Lung microvascular endothelial cell (primary cell): ENCODE results near the gene IL17RA. TPM values are rescaled to one million over a fixed set of nuclear protein-coding genes. Genes with fewer than 3 reads are reported as not detected.

Experiments
- DNase-seq, 2 donors: peaks; one replicate each; pipeline versions ENCODE4 v3.0.0 to v3.0.0-alpha.2; 2010; ENCODE audit warnings: low read depth in 2 of 2
- total RNA-seq: library from RNA; depleted of rRNA; stranded (reverse); fragments of >200 nt; gene quantifications from 2 replicates; pipeline ENCODE4 v1.2.1, GENCODE V29; 2014

The IL17RA gene
- total RNA-seq, 1 donor from 2014 or later: 1.8 TPM

GRCh38 chr22:17105143-17106129 lies 20.6 kb downstream of the IL17RA start:
- no peak for DNase-seq

GRCh38 chr22:17106161-17106784 lies 21.5 kb downstream of the IL17RA start:
- no peak for DNase-seq

GRCh38 chr22:17106785-17107546 lies 22.2 kb downstream of the IL17RA start:
- DNase-seq: no peak

GRCh38 chr22:17107547-17107810 lies 22.7 kb downstream of the IL17RA start:
- DNase-seq: no peak

- DNase-seq: no peak
Measured at GRCh38 chr22:17108256-17109112, 23.7 kb downstream of the IL17RA start.

- no peak for DNase-seq
Measured at GRCh38 chr22:17109113-17109865, 24.5 kb downstream of the IL17RA start.

- no peak for DNase-seq
Measured at GRCh38 chr22:17109976-17110375, 25.2 kb downstream of the IL17RA start.

- DNase-seq: no peak
Measured at GRCh38 chr22:17110791-17111550, 26.2 kb downstream of the IL17RA start.

- no peak for DNase-seq
Measured at GRCh38 chr22:17112491-17113042, 27.8 kb downstream of the IL17RA start.

GRCh38 chr22:17113600-17113999 lies 28.8 kb downstream of the IL17RA start:
- no peak for DNase-seq

- DNase-seq: no peak
Measured at GRCh38 chr22:17114173-17114897, 29.5 kb downstream of the IL17RA start.

- no peak for DNase-seq
Measured at GRCh38 chr22:17114898-17115235, 30.1 kb downstream of the IL17RA start.

GRCh38 chr22:17115236-17115635 lies 30.4 kb downstream of the IL17RA start:
- DNase-seq: no peak

GRCh38 chr22:17115945-17116565 lies 31.3 kb downstream of the IL17RA start:
- no peak for DNase-seq

GRCh38 chr22:17116572-17117330 lies 32.0 kb downstream of the IL17RA start:
- no peak for DNase-seq

- DNase-seq: no peak
Measured at GRCh38 chr22:17117400-17117799, 32.6 kb downstream of the IL17RA start.

GRCh38 chr22:17117890-17118289 lies 33.1 kb downstream of the IL17RA start:
- no peak for DNase-seq

GRCh38 chr22:17118342-17118741 lies 33.5 kb downstream of the IL17RA start:
- no peak for DNase-seq
